NCI-H510A (cell line): ENCODE measurements around the gene SIGLEC8.
"Not testable (repeated sequence)": the region's sequence is repeated elsewhere in the genome, so short reads cannot be mapped to it uniquely, and the experiment has no call there.

Source experiments
- DNase-seq: peaks from one replicate; lab custom pipeline; 2025; lab: John Stamatoyannopoulos, UW

The SIGLEC8 gene

DNA sequence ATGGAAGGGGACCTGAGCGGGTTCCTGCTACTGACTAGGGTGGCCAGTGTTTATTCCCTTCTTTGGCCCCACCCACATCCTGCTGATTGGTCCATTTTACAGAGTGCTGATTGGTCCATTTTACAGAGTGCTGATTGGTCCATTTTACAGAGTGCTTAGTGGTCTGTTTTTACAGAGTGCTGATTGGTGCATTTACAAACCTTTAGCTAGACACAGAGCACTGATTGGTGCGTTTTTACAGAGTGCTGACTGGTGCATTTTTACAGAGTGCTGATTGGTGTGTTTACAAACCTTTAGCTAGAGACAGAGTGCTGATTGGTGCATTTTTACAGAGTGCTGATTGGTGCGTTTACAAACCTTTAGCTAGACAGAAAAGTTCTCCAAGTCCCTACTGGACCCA is 10.7 kb downstream of the SIGLEC8 start:
- DNase-seq = not testable (repeated sequence)

DNA sequence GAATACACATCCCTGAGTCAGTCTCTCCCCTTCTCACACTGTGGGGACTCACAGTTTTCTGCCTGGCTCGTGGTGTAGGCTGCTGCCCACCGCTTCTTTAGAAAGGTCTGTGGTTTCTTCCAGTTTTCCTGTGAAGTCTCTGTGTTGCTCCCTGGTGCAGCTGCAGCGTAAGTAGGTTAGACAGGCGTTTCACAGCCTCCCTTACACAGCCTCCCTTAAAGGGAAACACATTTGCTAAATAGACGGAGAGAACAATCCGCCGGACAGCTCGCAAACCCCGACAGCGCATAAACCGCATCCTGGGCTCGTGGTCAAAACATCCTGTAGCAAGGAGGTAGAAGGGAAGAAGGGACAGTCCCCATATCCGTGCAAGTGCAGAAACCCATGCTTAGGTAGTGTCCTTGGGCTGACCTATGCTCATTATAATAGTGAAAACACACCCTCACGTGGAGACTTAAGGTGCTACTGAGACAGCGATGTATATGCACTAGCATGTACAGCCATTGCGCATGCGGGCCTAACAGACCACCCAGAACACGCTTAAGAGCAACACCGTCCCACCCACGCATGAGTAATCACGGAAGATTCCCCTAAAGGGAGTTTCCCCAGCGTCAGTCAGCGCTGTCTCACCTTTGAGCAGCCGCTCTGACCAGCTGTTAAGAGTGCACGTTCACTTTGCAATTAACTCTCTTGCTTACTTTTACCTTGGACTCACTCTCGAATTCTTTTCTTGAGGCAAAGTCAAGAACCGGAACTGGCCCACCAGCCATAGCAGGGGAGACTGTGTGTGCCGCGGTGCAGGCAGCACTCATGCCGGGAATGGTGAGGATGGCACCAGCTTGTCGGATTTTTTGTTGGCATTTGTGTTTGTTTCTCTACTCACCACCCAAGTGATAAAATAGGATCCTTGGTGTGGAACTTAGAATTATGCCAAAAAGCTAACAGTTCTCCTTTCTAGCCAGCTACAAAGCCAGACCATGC is 16.6 kb downstream of the SIGLEC8 start:
- DNase-seq = no peak

- DNase-seq = no peak
Measured at GRCh38 chr19:51440846-51441409, 17.3 kb downstream of the SIGLEC8 start.

- no peak for DNase-seq
Measured at GRCh38 chr19:51440052-51440451, 18.2 kb downstream of the SIGLEC8 start.

DNA sequence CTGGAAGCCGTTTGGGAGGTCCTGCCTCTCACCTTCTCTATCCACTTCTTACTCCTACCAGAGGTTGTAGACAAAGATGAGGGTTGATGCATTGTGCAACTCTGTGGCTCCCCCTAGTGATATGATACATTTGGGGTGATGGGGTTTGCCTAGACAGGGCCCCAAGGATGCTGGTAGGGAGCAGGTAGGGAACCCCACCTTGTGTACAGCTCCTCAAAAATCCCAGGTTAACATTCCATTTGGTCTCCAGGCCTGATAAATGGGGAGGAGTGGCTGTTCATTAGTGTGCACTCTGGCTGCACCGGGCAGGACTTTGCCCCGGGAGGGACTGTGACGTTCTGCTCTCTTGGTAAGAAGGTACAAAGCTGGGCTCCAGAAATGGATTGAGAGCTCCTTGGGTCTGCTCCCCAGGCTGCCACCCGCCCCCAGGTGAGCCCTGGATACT is 19.2 kb downstream of the SIGLEC8 start:
- no peak for DNase-seq

GRCh38 chr19:51434456-51434855 is 23.8 kb downstream of the SIGLEC8 start:
- no peak for DNase-seq

- no peak for DNase-seq
Measured at GRCh38 chr19:51433043-51433442, 25.2 kb downstream of the SIGLEC8 start.

DNA sequence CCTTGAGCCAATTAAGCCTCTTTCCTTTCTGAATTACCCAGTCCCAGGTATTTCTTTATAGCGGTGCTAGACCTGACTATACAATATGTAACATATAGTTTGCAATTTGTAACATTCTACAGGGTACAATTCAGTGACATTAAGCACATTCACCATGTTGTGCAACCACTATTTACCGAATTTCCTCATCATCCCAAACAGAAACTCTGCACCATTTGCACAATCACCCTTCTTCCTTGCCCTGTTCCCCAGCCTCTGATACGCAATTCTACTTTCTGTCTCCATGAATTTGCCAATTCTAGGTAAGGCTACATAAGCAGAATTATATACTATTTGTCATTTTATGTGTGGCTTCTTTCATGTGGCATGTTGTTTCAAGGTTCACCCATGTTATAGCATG is 27.1 kb downstream of the SIGLEC8 start:
- no peak for DNase-seq

- DNase-seq = no peak
Measured at GRCh38 chr19:51430221-51430620, 28.0 kb downstream of the SIGLEC8 start.

GRCh38 chr19:51427201-51427600 is 31.1 kb downstream of the SIGLEC8 start:
- DNase-seq = no peak

GRCh38 chr19:51422053-51422448 is 36.2 kb downstream of the SIGLEC8 start:
- no peak for DNase-seq

- no peak for DNase-seq
Measured at GRCh38 chr19:51421229-51422052, 36.8 kb downstream of the SIGLEC8 start.

GRCh38 chr19:51420511-51420910 is 37.7 kb downstream of the SIGLEC8 start:
- not testable (repeated sequence) for DNase-seq

- no peak for DNase-seq
Measured at GRCh38 chr19:51418707-51419106, 39.5 kb downstream of the SIGLEC8 start.

GRCh38 chr19:51417810-51418157 is 40.5 kb downstream of the SIGLEC8 start:
- DNase-seq = no peak

GRCh38 chr19:51417107-51417809 is 41.0 kb downstream of the SIGLEC8 start, which contains the start of gene SIGLEC10:
Gene SIGLEC10, minus strand, starts transcription at chr19:51417642. Its CDS starts 61 bp downstream, at chr19:51417581.
- DNase-seq = no peak

GRCh38 chr19:51416422-51416821 is 41.8 kb downstream of the SIGLEC8 start:
- not testable (repeated sequence) for DNase-seq

- no peak for DNase-seq
Measured at GRCh38 chr19:51415187-51415586, 43.1 kb downstream of the SIGLEC8 start.

GRCh38 chr19:51410950-51411748 is 47.1 kb downstream of the SIGLEC8 start:
- DNase-seq = no peak

DNA sequence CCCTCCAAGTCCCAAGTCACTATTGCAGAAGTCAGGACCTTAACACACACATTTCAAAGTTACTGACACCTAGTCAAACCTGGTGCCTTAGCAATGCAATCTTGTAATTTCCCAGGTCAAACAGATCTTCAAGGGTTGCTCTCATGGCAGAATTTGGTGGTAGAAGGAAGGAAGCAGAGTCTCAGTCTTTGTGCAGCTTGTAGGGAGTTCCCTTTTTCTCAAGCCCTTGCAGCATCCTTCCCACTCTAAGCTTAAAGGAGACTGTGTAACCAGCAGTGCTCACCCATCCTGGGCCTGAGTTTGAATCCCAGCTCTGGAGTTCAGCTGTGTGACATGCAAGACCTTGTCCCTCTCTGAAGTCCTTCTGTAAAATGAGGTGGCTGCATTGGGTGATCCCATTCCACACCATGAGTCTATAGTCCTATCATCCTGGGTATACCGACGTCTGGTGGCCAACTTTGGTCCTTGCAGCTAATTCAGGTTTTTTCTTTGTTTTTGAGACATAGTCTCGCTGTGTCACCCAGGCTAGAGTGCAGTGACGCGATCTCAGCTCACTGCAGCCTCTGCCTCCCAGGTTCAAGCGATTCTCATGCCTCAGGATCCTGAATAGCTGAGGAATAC is 50.6 kb downstream of the SIGLEC8 start:
- no peak for DNase-seq
